Measurements from ENCODE around the gene BCLAF1.
"Not testable (repeated sequence)": the region's sequence is repeated elsewhere in the genome, so short reads cannot be mapped to it uniquely, and the experiment has no call there.

- TF ChIP-seq POLR2AphosphoS5 (IDR thresholded peaks at IDR 0.05; ENCODE audit: low read depth, low read length); EP300 (IDR thresholded peaks at IDR 0.05; ENCODE audit: borderline replicate concordance in 1 of 2, low read depth in 2 of 2, low read length in 2 of 2); POLR2A (IDR thresholded peaks at IDR 0.05; ENCODE audit: control extremely low read depth in 1 of 2, low read depth in 2 of 2, low read length in 2 of 2); RAD21 (IDR thresholded peaks at IDR 0.05 in 1 of 2, conservative IDR thresholded peaks at IDR 0.05 in 1 of 2; ENCODE audit: low read depth in 2 of 2, low read length in 2 of 2); TCF12 (IDR thresholded peaks at IDR 0.05; ENCODE audit: low read depth, low read length); JUN (IDR thresholded peaks at IDR 0.05; ENCODE audit: low read depth, low read length); SIN3A (conservative IDR thresholded peaks at IDR 0.05 in 1 of 2, IDR thresholded peaks at IDR 0.05 in 1 of 2; ENCODE audit: low read depth in 1 of 2, low read length in 2 of 2); ZNF274 (IDR thresholded peaks at IDR 0.05; ENCODE audit: borderline replicate concordance, extremely low read depth, low read length); CHD2 (IDR thresholded peaks at IDR 0.05; ENCODE audit: low read length); KDM5A (IDR thresholded peaks at IDR 0.05; ENCODE audit: low read length): not testable (repeated sequence)
- TF ChIP-seq, protein P1, sequence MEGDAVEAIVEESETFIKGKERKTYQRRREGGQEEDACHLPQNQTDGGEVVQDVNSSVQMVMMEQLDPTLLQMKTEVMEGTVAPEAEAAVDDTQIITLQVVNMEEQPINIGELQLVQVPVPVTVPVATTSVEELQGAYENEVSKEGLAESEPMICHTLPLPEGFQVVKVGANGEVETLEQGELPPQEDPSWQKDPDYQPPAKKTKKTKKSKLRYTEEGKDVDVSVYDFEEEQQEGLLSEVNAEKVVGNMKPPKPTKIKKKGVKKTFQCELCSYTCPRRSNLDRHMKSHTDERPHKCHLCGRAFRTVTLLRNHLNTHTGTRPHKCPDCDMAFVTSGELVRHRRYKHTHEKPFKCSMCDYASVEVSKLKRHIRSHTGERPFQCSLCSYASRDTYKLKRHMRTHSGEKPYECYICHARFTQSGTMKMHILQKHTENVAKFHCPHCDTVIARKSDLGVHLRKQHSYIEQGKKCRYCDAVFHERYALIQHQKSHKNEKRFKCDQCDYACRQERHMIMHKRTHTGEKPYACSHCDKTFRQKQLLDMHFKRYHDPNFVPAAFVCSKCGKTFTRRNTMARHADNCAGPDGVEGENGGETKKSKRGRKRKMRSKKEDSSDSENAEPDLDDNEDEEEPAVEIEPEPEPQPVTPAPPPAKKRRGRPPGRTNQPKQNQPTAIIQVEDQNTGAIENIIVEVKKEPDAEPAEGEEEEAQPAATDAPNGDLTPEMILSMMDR (IDR thresholded peaks at IDR 0.05; ENCODE audit: control extremely low read depth in 1 of 3, insufficient read depth in 1 of 3, low read depth in 1 of 3, low read length in 3 of 3) = not testable (repeated sequence)
These were observed 18.8 kb upstream of the BCLAF1 start for GRCh38 chr6:136308469-136308868.

Data from H1 (cell line).